Effector memory CD8-positive, alpha-beta T cell (primary cell): ENCODE data around the gene TKT.
A peak's percentile ranks its signal among the peaks of the same experiment; 100 is the strongest.

Experiments
- ATAC-seq: fragments of 150-1000 bp; cut with Tn5 transposase; replicated peaks from 2 replicates; pipeline ENCODE4 v1.10.0; 2021; ENCODE audit warnings: mild to moderate bottlenecking, moderate library complexity
- DNase-seq, 3 experiments: peaks; one replicate each; pipeline ENCODE4 v3.0.0; 2021
- H3K27ac Mint-ChIP-seq, 2 donors: one replicate each; pipeline ENCODE4 v1.8.0; 2022; ENCODE audit warnings: mild to moderate bottlenecking in 2 of 2, mixed read lengths in 2 of 2, moderate library complexity in 2 of 2
- H3K27me3 Mint-ChIP-seq, 2 donors: one replicate each; pipeline ENCODE4 v1.8.0; 2022; ENCODE audit warnings: mixed read lengths in 2 of 2
- H3K36me3 Mint-ChIP-seq: one replicate; pipeline ENCODE4 v1.8.0; 2022; ENCODE audit warnings: mild to moderate bottlenecking, moderate library complexity, mixed read lengths; ENCODE audit not compliant: insufficient read depth
- H3K4me1 Mint-ChIP-seq, 2 donors: one replicate each; pipeline ENCODE4 v1.8.0; 2022; ENCODE audit warnings: low read depth in 2 of 2, mixed read lengths in 2 of 2
- H3K4me3 Mint-ChIP-seq, 2 donors: one replicate each; pipeline ENCODE4 v1.8.0; 2022; ENCODE audit warnings: mild to moderate bottlenecking in 2 of 2, mixed read lengths in 2 of 2, moderate library complexity in 2 of 2
- H3K9me3 Mint-ChIP-seq, 2 donors: one replicate each; pipeline ENCODE4 v1.8.0; 2022; ENCODE audit warnings: mixed read lengths in 2 of 2

The TKT gene

DNA sequence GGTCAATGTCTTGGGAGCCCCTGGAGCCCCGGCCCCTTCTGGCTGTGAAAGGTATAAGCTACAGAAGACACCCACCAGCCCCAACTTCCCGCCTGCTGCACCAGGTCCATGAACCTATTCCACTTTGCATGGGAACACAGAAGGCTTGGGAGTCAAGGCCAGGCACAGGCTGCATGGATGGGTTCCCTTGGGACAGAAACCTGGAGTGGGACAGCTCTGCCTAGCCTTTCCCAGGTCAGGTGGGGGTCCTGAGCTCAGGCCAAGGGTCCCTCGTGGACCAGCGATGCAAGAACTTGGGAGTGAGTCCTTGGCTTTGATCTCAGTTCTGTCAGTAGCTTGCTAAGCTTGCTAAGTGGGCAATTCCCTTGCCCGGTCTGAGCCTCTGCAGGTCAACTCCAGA, 25.0 kb downstream of the TKT start:
- H3K27me3 Mint-ChIP-seq, result no peaks in the 10 kb centered on the region
- ATAC-seq, result no peak
- H3K27ac Mint-ChIP-seq, result no peak overlapping the region
- H3K4me1 Mint-ChIP-seq, result peaks cover 4% of the 10 kb centered on the region in 2 donors
- H3K9me3 Mint-ChIP-seq, result no peaks in the 10 kb centered on the region
- DNase-seq, result no peak
- H3K4me3 Mint-ChIP-seq, result no peak overlapping the region
- H3K36me3 Mint-ChIP-seq, result peaks cover 82% of the 10 kb centered on the region

DNA sequence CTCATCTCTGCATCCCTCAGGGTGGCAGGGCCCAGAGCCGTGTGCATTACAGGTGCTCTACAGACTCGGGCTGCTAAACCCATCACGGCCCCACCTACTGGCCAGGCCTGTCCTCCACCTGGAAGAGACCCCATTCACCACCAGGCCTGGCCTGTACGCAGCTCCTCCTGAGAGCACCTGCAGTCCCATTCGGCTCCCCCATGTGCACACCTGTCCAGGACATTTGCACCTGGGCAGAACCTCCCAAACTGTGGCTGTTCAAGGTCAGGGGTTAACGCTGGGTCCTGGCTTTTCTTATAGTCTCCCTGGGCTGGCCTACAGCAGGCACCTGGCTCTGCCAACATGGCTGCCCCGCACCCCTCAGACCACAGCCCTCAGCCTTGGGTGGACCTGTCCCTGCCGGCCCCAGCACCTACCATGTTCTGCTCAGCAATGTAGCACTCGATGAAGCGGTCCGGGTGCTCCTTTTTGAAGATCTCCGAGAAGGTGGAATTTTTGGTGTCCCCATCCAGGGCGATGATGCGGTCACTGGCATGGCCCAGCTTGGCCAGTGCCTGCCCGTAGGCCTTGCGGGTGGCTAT, 25.7 kb downstream of the TKT start:
- no peak for DNase-seq
- no peak overlapping the region for H3K4me3 Mint-ChIP-seq
- no peaks in the 10 kb centered on the region for H3K27me3 Mint-ChIP-seq
- H3K9me3 Mint-ChIP-seq, result no peaks in the 10 kb centered on the region
- H3K36me3 Mint-ChIP-seq, result peaks cover 82% of the 10 kb centered on the region
- H3K27ac Mint-ChIP-seq, result no peak overlapping the region
- peaks cover under 1 to 2% of the 10 kb centered on the region in 2 donors for H3K4me1 Mint-ChIP-seq
- no peak for ATAC-seq

DNA sequence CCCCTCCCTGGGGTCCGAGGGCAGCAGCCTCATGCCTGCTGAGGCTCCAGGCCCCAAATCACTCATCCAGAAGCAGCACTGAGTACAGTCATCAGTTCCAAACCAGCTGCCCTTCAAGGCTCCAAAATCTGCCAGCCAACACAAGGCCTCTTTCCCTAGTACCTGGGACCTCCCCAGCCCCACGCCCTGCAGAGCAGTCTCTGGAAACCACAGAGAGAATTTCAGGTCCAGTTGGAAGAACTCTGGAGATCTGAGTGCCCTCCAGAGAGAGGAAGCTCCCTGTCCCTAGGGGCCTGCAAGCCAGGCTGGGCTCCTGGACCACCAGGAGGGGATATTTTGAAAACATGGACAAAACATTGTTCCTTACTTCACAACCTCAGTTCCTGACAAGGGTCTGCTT, 26.2 kb downstream of the TKT start:
- no peak for DNase-seq
- Mint-ChIP-seq H3K27me3 (no peaks in the 10 kb centered on the region), H3K27ac (no peak overlapping the region), H3K36me3 (peaks cover 79% of the 10 kb centered on the region), H3K9me3 (no peaks in the 10 kb centered on the region), H3K4me1 (peaks cover 0 to 2% of the 10 kb centered on the region in 2 donors), H3K4me3 (no peak overlapping the region)
- no peak for ATAC-seq

GRCh38 chr3:53229171-53229570, 26.7 kb downstream of the TKT start:
- no peaks in the 10 kb centered on the region for H3K27me3 Mint-ChIP-seq
- no peaks in the 10 kb centered on the region for H3K9me3 Mint-ChIP-seq
- DNase-seq (no peak), ATAC-seq (no peak)
- H3K4me1 Mint-ChIP-seq, result no peaks in the 10 kb centered on the region
- H3K4me3 Mint-ChIP-seq, result no peak overlapping the region
- peak overlapping the region in 1 of 2 donors; percentile 26 for H3K27ac Mint-ChIP-seq
- peaks cover 76% of the 10 kb centered on the region for H3K36me3 Mint-ChIP-seq

DNA sequence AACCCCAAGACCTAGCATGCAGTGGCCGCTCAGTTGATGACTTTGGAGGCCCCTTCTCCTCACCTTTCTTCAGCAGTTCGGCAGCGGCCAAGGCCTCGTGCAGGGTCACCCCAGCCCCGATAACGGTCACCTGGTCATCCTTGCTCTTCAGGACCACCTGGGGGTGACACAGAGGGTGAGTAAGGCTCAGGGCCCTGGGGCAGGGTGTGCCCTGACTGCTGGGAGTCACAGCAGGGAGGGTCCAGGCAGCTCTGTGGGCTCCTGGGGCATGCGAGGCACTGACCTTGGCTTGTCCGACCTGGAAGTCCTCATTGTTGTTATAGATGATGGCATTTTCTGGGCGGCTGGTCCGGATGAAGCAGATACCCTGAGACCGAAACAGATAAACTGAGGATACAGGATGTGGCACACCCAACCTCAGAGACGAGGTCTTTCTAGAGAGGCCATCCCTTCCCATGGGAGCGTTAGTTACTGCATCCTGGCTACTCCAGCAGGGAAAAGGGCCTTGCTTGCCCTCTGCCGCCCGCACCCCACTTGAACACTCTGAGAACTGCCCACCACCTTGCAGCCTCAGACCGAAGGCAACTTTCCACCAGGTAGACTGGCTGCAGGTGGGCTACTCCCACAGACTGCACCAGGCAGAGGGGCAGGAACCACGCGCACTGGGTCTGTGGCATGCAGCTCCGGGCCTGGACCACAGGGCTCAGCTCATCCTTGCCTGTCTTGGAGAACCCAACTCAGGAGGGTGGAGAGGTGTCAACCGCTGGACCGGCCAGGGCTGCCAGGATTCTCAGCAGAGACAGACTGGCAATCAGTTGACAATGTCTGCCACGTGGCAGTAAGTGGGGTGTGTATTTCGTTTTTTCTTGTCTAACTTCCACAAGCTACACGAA, 27.6 kb downstream of the TKT start:
- no peaks in the 10 kb centered on the region for H3K4me1 Mint-ChIP-seq
- DNase-seq, result no peak
- no peaks in the 10 kb centered on the region for H3K27me3 Mint-ChIP-seq
- H3K36me3 Mint-ChIP-seq, result peaks cover 73% of the 10 kb centered on the region
- no peak overlapping the region for H3K4me3 Mint-ChIP-seq
- no peaks in the 10 kb centered on the region for H3K9me3 Mint-ChIP-seq
- H3K27ac Mint-ChIP-seq, result no peak overlapping the region
- ATAC-seq, result no peak

DNA sequence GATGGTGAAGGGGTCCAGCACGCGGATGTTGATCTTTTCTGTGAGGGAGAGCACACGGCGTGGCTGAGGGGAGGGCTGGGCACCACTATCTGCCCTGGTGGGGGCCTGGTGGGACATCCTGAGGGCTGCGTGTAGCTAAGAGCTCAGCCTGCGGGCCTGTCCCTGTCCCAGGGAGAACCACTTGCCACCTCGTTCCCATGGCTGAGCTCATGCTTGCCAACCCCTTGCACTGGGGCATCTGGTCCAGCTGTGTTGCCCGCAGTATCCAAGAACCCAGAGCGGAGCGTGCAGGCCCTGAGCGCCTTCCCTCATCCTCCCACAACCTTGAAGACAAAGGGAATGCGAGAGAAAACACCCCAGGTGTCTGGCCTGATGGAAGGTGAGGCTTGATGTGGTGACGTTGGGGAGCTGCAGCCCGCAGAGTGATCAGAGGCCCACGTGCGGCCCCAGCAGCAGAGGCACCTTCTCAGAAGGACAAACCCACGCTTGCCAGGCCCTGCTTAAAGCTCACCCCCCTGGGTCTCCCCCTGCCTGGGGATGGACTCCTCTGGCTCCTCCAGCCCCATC, 28.9 kb downstream of the TKT start:
- H3K9me3 Mint-ChIP-seq, result no peaks in the 10 kb centered on the region

GRCh38 chr3:53226142-53226840, 29.5 kb downstream of the TKT start:
- no peak for ATAC-seq
- DNase-seq, result no peak
- Mint-ChIP-seq H3K9me3 (no peaks in the 10 kb centered on the region), H3K27ac (no peak overlapping the region), H3K4me3 (no peak overlapping the region), H3K36me3 (peaks cover 63% of the 10 kb centered on the region), H3K27me3 (no peaks in the 10 kb centered on the region), H3K4me1 (no peaks in the 10 kb centered on the region)

More for the DNA sequence above, 28.9 kb downstream of the TKT start:
- DNase-seq (no peak), ATAC-seq (no peak)
- Mint-ChIP-seq H3K4me3 (no peak overlapping the region), H3K27me3 (no peaks in the 10 kb centered on the region), H3K27ac (peak overlapping the region; percentile 9 to 32), H3K36me3 (peaks cover 66% of the 10 kb centered on the region), H3K4me1 (no peaks in the 10 kb centered on the region)

DNA sequence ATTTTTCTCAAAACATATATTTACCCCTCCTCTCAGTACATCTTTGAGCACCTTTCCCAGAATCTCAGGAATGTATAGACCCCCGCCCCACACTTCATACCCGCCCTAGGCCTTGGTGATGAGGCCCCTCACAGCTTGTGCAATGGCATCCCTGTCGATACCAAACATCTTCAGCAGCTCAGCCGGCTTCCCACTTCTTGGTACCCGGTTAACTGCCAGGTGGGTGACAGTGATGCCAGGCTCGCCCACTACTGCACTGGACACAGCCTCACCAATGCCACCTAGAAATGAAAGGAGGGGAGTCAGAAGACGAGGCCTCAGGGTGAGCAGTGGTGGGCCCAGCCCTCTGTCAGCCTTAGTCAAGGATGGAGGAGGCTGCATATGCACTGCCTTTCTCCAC, 30.2 kb downstream of the TKT start:
- no peak for ATAC-seq
- Mint-ChIP-seq H3K9me3 (no peaks in the 10 kb centered on the region), H3K27me3 (no peaks in the 10 kb centered on the region), H3K36me3 (peaks cover 63% of the 10 kb centered on the region), H3K27ac (no peak overlapping the region), H3K4me3 (no peak overlapping the region), H3K4me1 (no peaks in the 10 kb centered on the region)
- DNase-seq, result no peak

- Mint-ChIP-seq H3K9me3 (no peaks in the 10 kb centered on the region), H3K36me3 (peaks cover 59% of the 10 kb centered on the region), H3K27ac (no peak overlapping the region), H3K27me3 (no peaks in the 10 kb centered on the region), H3K4me3 (no peak overlapping the region), H3K4me1 (peaks cover under 1% of the 10 kb centered on the region in 2 donors)
- ATAC-seq, result no peak
- DNase-seq, result no peak
These were observed 30.6 kb downstream of the TKT start for GRCh38 chr3:53225181-53225580.

DNA sequence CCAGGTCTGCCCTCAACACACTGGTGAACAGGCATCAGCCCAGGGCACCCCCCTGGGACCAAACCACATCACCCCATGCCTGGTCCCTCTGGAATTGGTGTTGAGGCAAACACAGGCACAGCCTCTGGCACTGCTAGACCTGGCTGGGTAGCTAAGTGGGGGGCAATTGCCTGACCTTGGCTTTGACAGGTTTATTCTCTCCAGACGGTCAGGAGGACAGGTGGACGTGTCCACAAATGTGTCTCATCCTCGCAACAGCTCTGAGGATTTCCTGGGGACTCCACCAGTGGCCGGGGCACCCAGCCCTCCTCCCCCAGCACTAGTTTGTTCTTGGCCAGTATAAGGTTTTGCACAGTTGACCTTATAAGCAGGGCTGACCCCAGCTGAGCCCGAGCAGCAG, 31.3 kb downstream of the TKT start:
- H3K36me3 Mint-ChIP-seq, result peaks cover 53% of the 10 kb centered on the region
- peaks cover 4 to 5% of the 10 kb centered on the region in 2 donors for H3K4me1 Mint-ChIP-seq
- no peak for ATAC-seq
- H3K27me3 Mint-ChIP-seq, result no peaks in the 10 kb centered on the region
- H3K27ac Mint-ChIP-seq, result peak overlapping the region in 1 of 2 donors; percentile 63
- H3K4me3 Mint-ChIP-seq, result no peak overlapping the region
- DNase-seq, result no peak
- no peaks in the 10 kb centered on the region for H3K9me3 Mint-ChIP-seq

GRCh38 chr3:53224026-53224425, 31.8 kb downstream of the TKT start:
- Mint-ChIP-seq H3K36me3 (peaks cover 48% of the 10 kb centered on the region), H3K27me3 (no peaks in the 10 kb centered on the region), H3K27ac (peak overlapping the region in 1 of 2 donors; percentile 63), H3K9me3 (no peaks in the 10 kb centered on the region), H3K4me3 (no peak overlapping the region), H3K4me1 (peaks cover 4 to 5% of the 10 kb centered on the region in 2 donors)
- DNase-seq (no peak), ATAC-seq (no peak)

DNA sequence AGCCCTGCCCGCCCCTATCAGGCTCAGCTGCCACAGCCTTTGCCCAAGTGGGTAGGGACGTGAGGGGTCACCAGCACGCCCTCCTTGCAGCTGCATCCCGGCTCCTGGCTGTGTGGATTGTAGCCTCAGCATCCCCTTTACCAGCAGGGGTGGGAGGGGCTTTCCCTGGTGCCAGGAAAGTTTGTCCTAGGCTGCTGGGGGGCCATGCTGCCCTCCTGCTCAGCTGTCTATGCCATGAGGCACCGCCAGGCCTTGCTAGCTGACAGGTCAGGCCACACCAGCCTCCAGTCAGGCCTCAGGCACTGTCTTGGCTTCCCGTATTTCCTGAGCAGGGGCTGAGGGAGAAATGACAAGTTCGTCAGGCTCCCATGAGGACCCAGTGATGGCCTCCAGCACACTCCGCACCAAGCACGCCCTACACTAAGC, 32.3 kb downstream of the TKT start:
- DNase-seq (no peak), ATAC-seq (no peak)
- Mint-ChIP-seq H3K4me3 (no peak overlapping the region), H3K9me3 (no peaks in the 10 kb centered on the region), H3K36me3 (peaks cover 45% of the 10 kb centered on the region), H3K4me1 (peaks cover 4 to 5% of the 10 kb centered on the region in 2 donors), H3K27ac (peak overlapping the region in 1 of 2 donors; percentile 63), H3K27me3 (no peaks in the 10 kb centered on the region)

DNA sequence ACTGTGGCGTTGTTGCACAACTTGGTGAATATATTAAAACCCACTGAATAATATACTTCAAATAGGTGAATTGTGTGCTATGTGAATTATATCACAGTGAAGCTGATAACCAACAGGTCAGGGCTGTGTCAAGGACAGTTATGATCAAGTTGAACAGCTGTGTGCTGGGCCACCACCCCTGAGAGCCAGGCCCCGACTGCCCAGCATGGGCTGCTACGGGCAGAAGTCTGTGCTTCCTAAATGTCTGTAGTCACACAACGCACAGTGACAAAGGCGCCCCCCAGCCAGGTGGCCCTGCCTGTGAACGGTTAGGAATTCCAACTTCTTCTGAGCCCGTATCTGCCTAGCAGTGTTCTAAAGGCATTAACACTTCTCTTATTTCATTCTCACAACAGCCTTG, 32.8 kb downstream of the TKT start:
- H3K27me3 Mint-ChIP-seq, result no peaks in the 10 kb centered on the region
- H3K27ac Mint-ChIP-seq, result peak overlapping the region in 1 of 2 donors; percentile 65
- H3K4me3 Mint-ChIP-seq, result no peak overlapping the region
- no peak for DNase-seq
- H3K4me1 Mint-ChIP-seq, result peaks cover 4 to 5% of the 10 kb centered on the region in 2 donors
- H3K36me3 Mint-ChIP-seq, result peaks cover 39% of the 10 kb centered on the region
- ATAC-seq, result no peak
- H3K9me3 Mint-ChIP-seq, result no peaks in the 10 kb centered on the region
